PC-3 (cell line): ENCODE measurements around the gene AJAP1. TPM values are rescaled to one million over a fixed set of nuclear protein-coding genes. Genes with fewer than 3 reads are reported as not detected.

Source experiments
- ATAC-seq: fragments of 200-7000 bp; cut with Tn5 transposase; 2 replicates; pipeline ENCODE4 v1.9.1; 2020; ENCODE audit warnings: mild to moderate bottlenecking, moderate library complexity
- BruUV-seq: library from RNA; stranded (reverse); fragments of 400-500 nt; replicated peaks from 2 replicates; lab custom pipeline; 2021; lab: Mats Ljungman, UMichigan
- CTCF ChIA-PET: fragments of 300-600 bp; sonication (Branson Sonifier 250); formaldehyde crosslinking; loops from one replicate; lab custom pipeline; 2022; ENCODE audit warnings: antibody characterized with exemption; lab: Charles Lee
- POLR2A ChIA-PET: fragments of 300-600 bp; sonication (Branson Sonifier 250); formaldehyde crosslinking; loops from one replicate; lab custom pipeline; 2022; ENCODE audit warnings: antibody characterized with exemption; ENCODE audit not compliant: unreplicated experiment; lab: Charles Lee
- DNase-seq: peaks from one replicate; pipeline ENCODE4 v3.0.0-alpha.2; 2015
- H2AFZ ChIP-seq: fragments of 300-600 bp; sonication (generic); 2 replicates; pipeline ENCODE4 v1.6.0; 2016; ENCODE audit warnings: antibody characterized with exemption, low read length
- H3F3A ChIP-seq: fragments of 300-600 bp; sonication (generic); one replicate; pipeline ENCODE4 v1.6.0; 2017; ENCODE audit warnings: antibody characterized with exemption, low read length, control low read depth, mild to moderate bottlenecking; ENCODE audit not compliant: unreplicated experiment
- H3K27ac ChIP-seq: fragments of 300-600 bp; sonication (generic); 2 replicates; pipeline ENCODE4 v1.5.1; 2016; ENCODE audit warnings: mild to moderate bottlenecking, low read length
- H3K27me3 ChIP-seq: fragments of 300-600 bp; sonication (generic); 2 replicates; pipeline ENCODE4 v1.6.1; 2016; ENCODE audit warnings: low read length, mixed read lengths
- H3K36me3 ChIP-seq: fragments of 300-600 bp; sonication (generic); 2 replicates; pipeline ENCODE4 v1.6.1; 2016; ENCODE audit warnings: low read depth, mixed run types, low read length, mixed read lengths
- H3K4me1 ChIP-seq: fragments of 300-600 bp; sonication (generic); 2 replicates; pipeline ENCODE4 v1.5.1; 2016; ENCODE audit warnings: low read length; ENCODE audit not compliant: insufficient read depth
- H3K4me2 ChIP-seq: fragments of 300-600 bp; sonication (generic); 2 replicates; pipeline ENCODE4 v1.6.0; 2016; ENCODE audit warnings: low read length
- H3K4me3 ChIP-seq: fragments of 300-600 bp; sonication (generic); 2 replicates; pipeline ENCODE4 v1.5.1; 2016; ENCODE audit warnings: mild to moderate bottlenecking, low read length, mixed read lengths
- H3K79me2 ChIP-seq: fragments of 300-600 bp; sonication (generic); 2 replicates; pipeline ENCODE4 v1.6.1; 2017; ENCODE audit warnings: low read length, mixed read lengths
- H3K9ac ChIP-seq: fragments of 300-600 bp; sonication (generic); 2 replicates; pipeline ENCODE4 v1.6.0; 2016; ENCODE audit warnings: mild to moderate bottlenecking, low read length
- H3K9me2 ChIP-seq: fragments of 300-600 bp; sonication (generic); replicated peaks from 2 replicates; pipeline ENCODE4 v1.6.1; 2016; ENCODE audit warnings: mixed run types, low read length, mixed read lengths
- H3K9me3 ChIP-seq: fragments of 300-600 bp; sonication (generic); 2 replicates; pipeline ENCODE4 v1.6.1; 2016; ENCODE audit warnings: low read length, mixed read lengths
- H4K20me1 ChIP-seq: fragments of 300-600 bp; sonication (generic); 2 replicates; pipeline ENCODE4 v1.6.1; 2016; ENCODE audit warnings: low read length, mixed read lengths
- CTCF ChIP-seq: fragments of 300-600 bp; sonication (generic); conservative IDR thresholded peaks from 2 replicates; pipeline ENCODE4 v1.5.1; 2017; ENCODE audit warnings: antibody characterized with exemption, low read depth, mild to moderate bottlenecking, low read length
- EZH2 ChIP-seq: fragments of 300-600 bp; sonication (generic); IDR thresholded peaks from one replicate; pipeline ENCODE4 v1.6.1; 2017; ENCODE audit warnings: antibody characterized with exemption, mild to moderate bottlenecking, low read length; ENCODE audit not compliant: unreplicated experiment
- EZH2phosphoT487 ChIP-seq: fragments of 300-600 bp; sonication (generic); IDR thresholded peaks from 2 replicates; pipeline ENCODE4 v1.6.1; 2018; ENCODE audit warnings: mild to moderate bottlenecking, antibody characterized with exemption, low read length, borderline replicate concordance
- intact Hi-C: fragments of 100-400 bp; cut with micrococcal nuclease; formaldehyde crosslinking; loops from 2 replicates; pipeline ENCODE4 v1.9.0; 2023
- total RNA-seq: library from RNA; depleted of rRNA; stranded (reverse); fragments of >200 nt; gene quantifications from 2 replicates; pipeline ENCODE4 v1.2.3, GENCODE V29; 2014

Gene AJAP1
- total RNA-seq, 1 experiment from 2014 or later, result not detected

- H3K27me3 ChIP-seq, result peaks cover 5% of the 10 kb centered on the region
- no peaks in the 10 kb centered on the region for H3K79me2 ChIP-seq
- no peaks in the 10 kb centered on the region for H3F3A ChIP-seq
- no peak overlapping the region for H3K9ac ChIP-seq
- H2AFZ ChIP-seq, result no peak overlapping the region
- CTCF ChIA-PET, result no interaction called here
- intact Hi-C loops, result loop anchor here (10.0 kb wide), 1 partner anchor 746 kb away; the partner anchor contains the start of gene C1orf174
- TF ChIP-seq CTCF (no peak), EZH2phosphoT487 (no peak), EZH2 (no peak)
- POLR2A ChIA-PET, result no interaction called here
- no TSS peak for BruUV-seq
- no peaks in the 10 kb centered on the region; the same call in 1 of the 2 replicates for H3K9me3 ChIP-seq
- DNase-seq (no peak), ATAC-seq (no peak)
- no peak overlapping the region for H3K27ac ChIP-seq
- no peak overlapping the region for H3K4me3 ChIP-seq
- no peaks in the 10 kb centered on the region for H4K20me1 ChIP-seq
- no peak overlapping the region; the same call in 1 of the 2 replicates for H3K4me2 ChIP-seq
- H3K36me3 ChIP-seq, result no peaks in the 10 kb centered on the region
- H3K9me2 ChIP-seq, result no peaks in the 10 kb centered on the region
- peaks cover 12% of the 10 kb centered on the region; the same call in 1 of the 2 replicates for H3K4me1 ChIP-seq
These were observed 3.4 kb upstream of the AJAP1 start for GRCh38 chr1:4650981-4651380.

- H3K9ac ChIP-seq, result no peak overlapping the region
- H3K4me3 ChIP-seq, result no peak overlapping the region
- DNase-seq, result peak; percentile 53
- H3K27ac ChIP-seq, result no peak overlapping the region
- intact Hi-C loops, result loop anchor here (10.0 kb wide), 1 partner anchor 748 kb away; the partner anchor contains the start of gene C1orf174
- H3K9me3 ChIP-seq, result no peaks in the 10 kb centered on the region; the same call in 1 of the 2 replicates
- ChIA-PET CTCF (no interaction called here), POLR2A (no interaction called here)
- peak; percentile 82 for ATAC-seq
- BruUV-seq, result no TSS peak
- peak overlapping the region; percentile 77 for H2AFZ ChIP-seq
- no peaks in the 10 kb centered on the region for H4K20me1 ChIP-seq
- H3F3A ChIP-seq, result no peaks in the 10 kb centered on the region
- no peaks in the 10 kb centered on the region for H3K9me2 ChIP-seq
- 0 out of 2 replicates have a peak overlapping the region, but pooled peaks have one; percentile 30 for H3K4me2 ChIP-seq
- no peaks in the 10 kb centered on the region for H3K36me3 ChIP-seq
- peaks cover 12% of the 10 kb centered on the region; the same call in 1 of the 2 replicates for H3K4me1 ChIP-seq
- TF ChIP-seq EZH2phosphoT487, result no peak
- TF ChIP-seq EZH2, result no peak
- TF ChIP-seq CTCF, result peak; percentile 92
- H3K79me2 ChIP-seq, result no peaks in the 10 kb centered on the region
- H3K27me3 ChIP-seq, result peaks cover 22% of the 10 kb centered on the region
These were observed 1.6 kb upstream of the AJAP1 start for GRCh38 chr1:4652631-4653327.

- no peaks in the 10 kb centered on the region for H3K9me3 ChIP-seq
- ChIA-PET CTCF (no interaction called here), POLR2A (no interaction called here)
- H3K4me2 ChIP-seq, result no peak overlapping the region
- H3K9me2 ChIP-seq, result no peaks in the 10 kb centered on the region
- H3K4me1 ChIP-seq, result peaks cover 12% of the 10 kb centered on the region; the same call in 1 of the 2 replicates
- no peak overlapping the region for H3K9ac ChIP-seq
- H3K79me2 ChIP-seq, result no peaks in the 10 kb centered on the region
- TF ChIP-seq CTCF (no peak), EZH2phosphoT487 (no peak), EZH2 (no peak)
- DNase-seq (no peak), ATAC-seq (no peak)
- H4K20me1 ChIP-seq, result no peaks in the 10 kb centered on the region
- no peak overlapping the region for H2AFZ ChIP-seq
- no peak overlapping the region for H3K27ac ChIP-seq
- H3K4me3 ChIP-seq, result no peak overlapping the region
- peaks cover 27% of the 10 kb centered on the region for H3K27me3 ChIP-seq
- no peaks in the 10 kb centered on the region for H3K36me3 ChIP-seq
- no TSS peak for BruUV-seq
- no peaks in the 10 kb centered on the region for H3F3A ChIP-seq
- intact Hi-C loops, result loop anchor here (10.0 kb wide), 1 partner anchor 748 kb away; the partner anchor contains the start of gene C1orf174
These were observed 1.1 kb upstream of the AJAP1 start for GRCh38 chr1:4653328-4653660.
